DOHH2 (cell line): ENCODE data around the gene LRRC58.
"Not testable (repeated sequence)": the region's sequence is repeated elsewhere in the genome, so short reads cannot be mapped to it uniquely, and the experiment has no call there.

Experiments
- H3F3A ChIP-seq: fragments of 200-600 bp; sonication (generic), shearing (Covaris generic); 2 replicates; pipeline ENCODE4 v1.6.0; 2016; ENCODE audit warnings: antibody characterized with exemption, mild to moderate bottlenecking; ENCODE audit not compliant: control insufficient read depth, insufficient read depth
- H3K27ac ChIP-seq: fragments of 200-600 bp; sonication (generic); 2 replicates; pipeline ENCODE4 v1.5.1; 2014; ENCODE audit warnings: low read depth, mild to moderate bottlenecking, low read length, moderate library complexity
- H3K27me3 ChIP-seq: fragments of 200-600 bp; sonication (generic); 2 replicates; pipeline ENCODE4 v1.6.1; 2014; ENCODE audit warnings: mild to moderate bottlenecking, low read length, mixed read lengths; ENCODE audit not compliant: control insufficient read depth
- H3K36me3 ChIP-seq: fragments of 200-600 bp; sonication (generic); 2 replicates; pipeline ENCODE4 v1.6.1; 2014; ENCODE audit warnings: mild to moderate bottlenecking, low read length, moderate library complexity, mixed read lengths; ENCODE audit not compliant: control insufficient read depth
- H3K4me1 ChIP-seq: fragments of 200-600 bp; sonication (generic); 2 replicates; pipeline ENCODE4 v1.6.1; 2014; ENCODE audit warnings: mild to moderate bottlenecking, low read length, mixed read lengths; ENCODE audit not compliant: control insufficient read depth
- H3K4me2 ChIP-seq: fragments of 200-600 bp; sonication (generic); 2 replicates; pipeline ENCODE4 v1.6.0; 2014; ENCODE audit warnings: mild to moderate bottlenecking, low read length, moderate library complexity
- H3K4me3 ChIP-seq: fragments of 200-600 bp; sonication (generic); 2 replicates; pipeline ENCODE4 v1.5.1; 2014; ENCODE audit warnings: mild to moderate bottlenecking, low read length, mixed read lengths
- H3K79me2 ChIP-seq: fragments of 200-600 bp; sonication (generic); 2 replicates; pipeline ENCODE4 v1.6.1; 2014; ENCODE audit warnings: mild to moderate bottlenecking, low read length, mixed read lengths; ENCODE audit not compliant: control insufficient read depth
- H3K9me2 ChIP-seq: fragments of 200-600 bp; sonication (generic); replicated peaks from 2 replicates; pipeline ENCODE4 v1.6.1; 2014; ENCODE audit warnings: mild to moderate bottlenecking, low read length, mixed read lengths; ENCODE audit not compliant: control insufficient read depth
- H3K9me3 ChIP-seq: fragments of 200-600 bp; sonication (generic); 2 replicates; pipeline ENCODE4 v1.6.1; 2014; ENCODE audit warnings: antibody characterized with exemption, low read length, mixed read lengths; ENCODE audit not compliant: control insufficient read depth, insufficient read depth
- H4K20me1 ChIP-seq: fragments of 200-600 bp; sonication (generic); 2 replicates; pipeline ENCODE4 v1.6.0; 2014; ENCODE audit warnings: low read depth, mild to moderate bottlenecking, antibody characterized with exemption, low read length, moderate library complexity; ENCODE audit not compliant: control insufficient read depth, insufficient read depth
- EZH2phosphoT487 ChIP-seq: fragments of 200-600 bp; sonication (generic); IDR thresholded peaks from 2 replicates; pipeline ENCODE4 v1.6.1; 2017; ENCODE audit warnings: borderline replicate concordance, mild to moderate bottlenecking, antibody characterized with exemption, low read length, moderate library complexity, mixed read lengths
- TF ChIP-seq, protein P1 (sequence below): fragments of 200-600 bp; sonication (generic); IDR thresholded peaks from one replicate; pipeline ENCODE4 v1.5.1; 2014; ENCODE audit warnings: antibody characterized with exemption, mild to moderate bottlenecking, low read depth, low read length; ENCODE audit not compliant: poor library complexity, severe bottlenecking

LRRC58 gene

DNA sequence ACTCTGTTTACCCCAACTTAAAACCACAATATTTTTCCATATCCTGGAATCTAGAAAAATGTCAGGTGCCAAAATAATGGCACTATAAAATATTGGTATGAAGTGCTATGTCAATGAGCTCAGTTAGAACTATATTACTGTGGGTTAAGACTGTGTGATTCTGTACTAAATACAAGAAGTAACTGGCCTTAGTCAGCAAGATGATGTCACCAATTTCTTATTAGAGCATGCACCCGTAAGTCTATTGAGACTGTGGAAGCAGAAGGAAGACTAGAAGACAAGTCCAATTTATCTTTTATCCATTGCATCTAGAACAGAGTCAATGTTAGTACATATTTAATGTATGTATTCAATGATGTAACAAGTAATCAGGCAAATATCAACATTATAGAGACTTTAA is 25.0 kb downstream of the LRRC58 start:
- no peaks in the 10 kb centered on the region for H3K9me3 ChIP-seq
- H3K4me2 ChIP-seq, result no peak overlapping the region
- peaks cover 4% of the 10 kb centered on the region; the same call in 1 of the 2 replicates for H4K20me1 ChIP-seq
- H3K4me1 ChIP-seq, result no peaks in the 10 kb centered on the region
- H3F3A ChIP-seq, result peaks cover 3% of the 10 kb centered on the region; the same call in 1 of the 2 replicates
- TF ChIP-seq, protein P1, sequence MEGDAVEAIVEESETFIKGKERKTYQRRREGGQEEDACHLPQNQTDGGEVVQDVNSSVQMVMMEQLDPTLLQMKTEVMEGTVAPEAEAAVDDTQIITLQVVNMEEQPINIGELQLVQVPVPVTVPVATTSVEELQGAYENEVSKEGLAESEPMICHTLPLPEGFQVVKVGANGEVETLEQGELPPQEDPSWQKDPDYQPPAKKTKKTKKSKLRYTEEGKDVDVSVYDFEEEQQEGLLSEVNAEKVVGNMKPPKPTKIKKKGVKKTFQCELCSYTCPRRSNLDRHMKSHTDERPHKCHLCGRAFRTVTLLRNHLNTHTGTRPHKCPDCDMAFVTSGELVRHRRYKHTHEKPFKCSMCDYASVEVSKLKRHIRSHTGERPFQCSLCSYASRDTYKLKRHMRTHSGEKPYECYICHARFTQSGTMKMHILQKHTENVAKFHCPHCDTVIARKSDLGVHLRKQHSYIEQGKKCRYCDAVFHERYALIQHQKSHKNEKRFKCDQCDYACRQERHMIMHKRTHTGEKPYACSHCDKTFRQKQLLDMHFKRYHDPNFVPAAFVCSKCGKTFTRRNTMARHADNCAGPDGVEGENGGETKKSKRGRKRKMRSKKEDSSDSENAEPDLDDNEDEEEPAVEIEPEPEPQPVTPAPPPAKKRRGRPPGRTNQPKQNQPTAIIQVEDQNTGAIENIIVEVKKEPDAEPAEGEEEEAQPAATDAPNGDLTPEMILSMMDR, result no peak
- no peak for TF ChIP-seq EZH2phosphoT487
- no peak overlapping the region for H3K27ac ChIP-seq
- H3K27me3 ChIP-seq, result no peaks in the 10 kb centered on the region
- H3K36me3 ChIP-seq, result peaks cover 49% of the 10 kb centered on the region
- no peak overlapping the region for H3K4me3 ChIP-seq
- H3K9me2 ChIP-seq, result no peaks in the 10 kb centered on the region
- H3K79me2 ChIP-seq, result no peaks in the 10 kb centered on the region

DNA sequence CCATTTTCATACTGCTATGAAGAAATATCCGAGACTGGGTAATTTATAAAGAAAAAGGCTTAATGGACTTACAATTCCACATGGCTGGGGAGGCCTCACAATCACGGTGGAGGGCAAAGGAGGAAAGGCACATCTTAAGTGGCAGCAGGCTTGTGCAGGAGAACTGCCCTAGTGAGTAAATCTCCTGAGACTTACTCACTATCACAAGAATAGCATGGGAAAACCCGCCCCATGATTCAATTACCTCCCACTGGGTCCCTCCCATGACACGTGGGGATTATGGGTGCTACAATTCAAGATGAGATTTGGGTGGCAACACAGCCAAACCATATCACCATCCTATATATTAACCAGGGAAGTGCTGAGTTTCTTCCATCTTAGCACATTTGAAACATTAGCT is 25.4 kb downstream of the LRRC58 start:
- not testable (repeated sequence) for H3K4me3 ChIP-seq, H3K4me2 ChIP-seq, H4K20me1 ChIP-seq, H3F3A ChIP-seq, H3K27me3 ChIP-seq, H3K9me3 ChIP-seq, H3K9me2 ChIP-seq, H3K4me1 ChIP-seq, H3K27ac ChIP-seq, H3K79me2 ChIP-seq
- H3K36me3 ChIP-seq, result peaks cover 45% of the 10 kb centered on the region

DNA sequence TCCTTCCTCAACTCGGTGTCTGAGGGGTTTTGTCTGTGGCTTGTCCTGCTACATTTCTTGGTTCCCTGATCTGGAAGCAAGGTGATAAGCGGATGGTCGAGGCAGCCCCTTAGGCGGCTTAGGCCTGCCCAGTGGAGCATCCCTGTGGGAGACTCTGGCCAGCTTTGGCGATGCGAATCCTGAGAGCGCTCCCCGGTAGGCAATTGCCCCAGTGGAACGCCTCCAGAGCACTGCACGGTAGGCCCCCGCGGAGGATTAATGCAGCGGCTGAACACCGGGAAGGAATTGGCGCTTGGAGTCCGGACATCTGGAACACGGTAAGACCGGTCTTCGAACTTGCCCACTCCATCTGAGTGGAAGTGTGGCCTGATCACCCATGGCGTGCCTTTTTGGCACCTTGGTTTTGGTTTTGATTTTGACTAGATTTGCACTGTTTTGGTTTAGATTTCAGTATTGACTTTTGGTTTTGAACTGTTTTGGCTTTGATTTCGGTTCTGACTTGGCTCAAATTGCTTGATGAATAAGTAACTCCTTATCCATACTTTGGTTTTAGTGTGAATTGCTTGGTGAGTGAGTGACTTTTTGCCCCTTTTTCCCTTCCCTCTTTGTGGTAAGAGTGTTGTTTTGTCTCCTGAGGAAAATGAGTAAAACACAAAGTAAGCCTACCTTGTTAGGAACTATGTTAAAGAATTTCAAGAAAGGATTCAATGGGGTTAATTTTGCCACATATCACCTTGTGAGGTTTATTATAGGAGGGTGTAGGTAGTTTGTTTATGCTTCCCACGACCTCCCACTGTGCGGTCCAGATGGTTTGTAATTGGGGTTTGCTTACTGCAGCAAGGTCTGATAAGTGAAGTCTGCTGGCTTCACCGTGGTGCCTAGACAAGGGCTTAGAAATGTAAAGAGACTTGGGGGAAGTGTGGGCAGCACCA is 37.0 kb downstream of the LRRC58 start:
- no peak overlapping the region for H3K27ac ChIP-seq

More for the DNA sequence above, 37.0 kb downstream of the LRRC58 start:
- TF ChIP-seq EZH2phosphoT487, result no peak
- TF ChIP-seq, protein P1, result no peak
- Histone ChIP-seq H4K20me1 (no peaks in the 10 kb centered on the region), H3K9me2 (no peaks in the 10 kb centered on the region), H3K4me1 (no peaks in the 10 kb centered on the region), H3K36me3 (no peaks in the 10 kb centered on the region), H3K79me2 (no peaks in the 10 kb centered on the region), H3K4me3 (no peak overlapping the region), H3K4me2 (no peak overlapping the region), H3K27me3 (no peaks in the 10 kb centered on the region), H3F3A (no peaks in the 10 kb centered on the region), H3K9me3 (no peaks in the 10 kb centered on the region)
